CD4-positive, alpha-beta T cell treated with Interleukin-4 for 4 hours (primary cell): ENCODE results near the gene RNFT2.
"Not testable (repeated sequence)": the region's sequence is repeated elsewhere in the genome, so short reads cannot be mapped to it uniquely, and the experiment has no call there.

Source experiments
- DNase-seq: peaks from one replicate; pipeline ENCODE4 v3.0.0-alpha.2; 2020

RNFT2 gene

GRCh38 chr12:116799955-116800354, 61.8 kb downstream of the RNFT2 start:
- DNase-seq = no peak

DNA sequence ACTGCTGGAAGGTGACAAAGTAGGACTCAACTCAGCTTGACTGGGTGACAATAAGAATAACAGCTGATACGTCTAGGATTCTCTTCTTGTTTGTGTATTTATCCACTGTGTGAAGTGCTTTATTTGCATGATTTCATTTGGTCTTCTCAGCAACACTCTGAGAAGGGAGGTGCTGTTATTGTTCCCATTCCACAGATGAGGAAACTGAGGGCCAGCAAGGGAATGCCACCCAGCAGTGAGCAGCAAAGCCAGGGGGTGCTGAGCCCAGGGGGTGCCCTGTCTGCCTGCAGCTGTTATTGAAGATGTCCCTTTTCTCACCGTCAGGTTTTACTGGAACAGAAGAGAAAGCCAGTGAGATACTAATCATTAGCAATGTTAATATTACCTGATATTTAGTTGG, 62.8 kb downstream of the RNFT2 start:
- DNase-seq = no peak

DNA sequence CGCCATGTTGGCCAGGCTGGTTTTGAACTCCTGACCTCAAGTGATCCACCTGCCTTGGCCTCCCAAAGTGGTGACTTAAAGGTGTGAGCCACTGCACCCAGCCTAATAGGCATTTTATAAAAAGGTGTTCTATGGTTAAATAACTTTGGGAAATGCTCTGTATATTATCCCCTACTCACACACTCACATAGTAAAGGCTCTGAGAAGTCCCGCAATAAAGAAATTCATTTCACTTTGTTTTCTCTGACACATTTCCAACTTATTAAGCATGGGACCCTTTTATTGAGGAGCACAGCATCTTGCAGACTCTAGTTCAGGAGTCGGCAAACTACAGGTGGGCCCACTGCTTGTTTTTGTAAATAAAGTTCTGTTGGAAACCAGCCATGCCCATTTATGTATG, 63.9 kb downstream of the RNFT2 start:
- no peak for DNase-seq

DNA sequence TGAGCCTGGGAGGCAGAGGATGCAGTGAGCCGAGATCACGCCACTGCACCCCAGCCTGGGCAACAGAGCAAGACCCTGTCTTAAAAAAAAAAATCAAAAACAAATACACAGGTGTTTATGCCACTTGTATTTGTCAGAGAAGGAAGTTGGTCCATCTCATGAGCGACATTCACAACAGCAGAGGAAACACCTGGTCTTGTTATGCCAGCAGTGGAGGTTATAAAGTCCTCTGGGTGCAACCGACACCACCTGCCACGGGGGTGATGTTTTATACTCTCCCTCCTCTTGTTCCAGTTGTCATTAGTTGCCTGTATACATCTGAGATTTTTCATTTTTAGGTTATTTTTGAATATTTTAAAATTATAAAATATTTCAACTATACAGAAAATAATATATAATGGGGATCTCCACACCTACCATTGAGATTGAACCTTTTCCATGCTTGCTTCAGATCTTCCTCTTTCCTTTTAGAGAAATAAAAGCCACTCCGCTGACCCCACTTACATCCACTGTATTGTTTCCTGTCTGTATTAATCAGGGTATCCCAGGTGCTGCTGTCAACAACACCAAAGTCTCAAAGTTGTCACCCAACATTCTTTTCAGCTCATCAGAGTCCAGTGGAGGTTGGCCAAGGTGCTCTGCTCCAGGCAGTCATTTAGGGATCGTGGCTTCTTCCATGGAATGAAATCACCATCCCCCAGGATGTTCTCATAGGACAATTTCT, 65.1 kb downstream of the RNFT2 start:
- no peak for DNase-seq

DNA sequence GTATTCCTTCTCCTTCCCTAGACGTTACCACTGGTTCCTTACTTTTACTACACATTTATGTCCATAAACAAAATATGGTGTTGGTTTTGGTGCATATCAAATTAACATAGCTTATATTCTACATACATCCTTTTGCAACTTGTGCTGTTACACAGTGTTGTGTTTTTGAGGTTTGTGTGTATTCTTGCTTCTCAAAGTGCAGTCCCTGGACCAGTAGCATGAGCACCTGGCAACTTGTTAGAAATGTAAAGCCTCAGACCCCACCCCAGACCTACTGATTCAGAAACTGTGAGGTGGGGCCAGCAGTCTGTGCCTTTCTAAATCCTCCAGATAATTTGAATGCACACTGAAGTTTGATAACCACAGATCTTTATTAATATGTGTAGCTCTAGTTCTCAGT, 65.9 kb downstream of the RNFT2 start:
- DNase-seq = no peak

GRCh38 chr12:116806845-116807440, 68.8 kb downstream of the RNFT2 start:
- DNase-seq = no peak

DNA sequence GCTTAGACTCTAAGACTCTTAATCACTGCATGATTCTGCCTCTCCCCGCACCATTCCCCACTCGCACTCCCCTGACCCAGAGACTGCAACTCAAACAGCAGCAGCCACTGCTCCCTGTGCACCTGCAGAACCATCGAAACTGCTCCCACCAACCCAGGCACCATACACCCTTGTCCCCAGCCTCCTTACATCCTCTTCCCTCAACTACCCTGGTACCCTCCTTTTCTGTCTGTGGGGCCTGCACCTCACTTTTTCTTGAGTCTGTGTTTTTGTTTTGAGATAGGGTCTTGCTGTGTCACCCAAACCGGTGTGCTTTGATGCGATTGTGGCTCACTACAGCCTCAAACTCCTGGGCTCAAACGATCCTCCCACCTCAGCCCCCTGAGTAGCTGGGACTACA, 69.4 kb downstream of the RNFT2 start:
- DNase-seq = no peak

DNA sequence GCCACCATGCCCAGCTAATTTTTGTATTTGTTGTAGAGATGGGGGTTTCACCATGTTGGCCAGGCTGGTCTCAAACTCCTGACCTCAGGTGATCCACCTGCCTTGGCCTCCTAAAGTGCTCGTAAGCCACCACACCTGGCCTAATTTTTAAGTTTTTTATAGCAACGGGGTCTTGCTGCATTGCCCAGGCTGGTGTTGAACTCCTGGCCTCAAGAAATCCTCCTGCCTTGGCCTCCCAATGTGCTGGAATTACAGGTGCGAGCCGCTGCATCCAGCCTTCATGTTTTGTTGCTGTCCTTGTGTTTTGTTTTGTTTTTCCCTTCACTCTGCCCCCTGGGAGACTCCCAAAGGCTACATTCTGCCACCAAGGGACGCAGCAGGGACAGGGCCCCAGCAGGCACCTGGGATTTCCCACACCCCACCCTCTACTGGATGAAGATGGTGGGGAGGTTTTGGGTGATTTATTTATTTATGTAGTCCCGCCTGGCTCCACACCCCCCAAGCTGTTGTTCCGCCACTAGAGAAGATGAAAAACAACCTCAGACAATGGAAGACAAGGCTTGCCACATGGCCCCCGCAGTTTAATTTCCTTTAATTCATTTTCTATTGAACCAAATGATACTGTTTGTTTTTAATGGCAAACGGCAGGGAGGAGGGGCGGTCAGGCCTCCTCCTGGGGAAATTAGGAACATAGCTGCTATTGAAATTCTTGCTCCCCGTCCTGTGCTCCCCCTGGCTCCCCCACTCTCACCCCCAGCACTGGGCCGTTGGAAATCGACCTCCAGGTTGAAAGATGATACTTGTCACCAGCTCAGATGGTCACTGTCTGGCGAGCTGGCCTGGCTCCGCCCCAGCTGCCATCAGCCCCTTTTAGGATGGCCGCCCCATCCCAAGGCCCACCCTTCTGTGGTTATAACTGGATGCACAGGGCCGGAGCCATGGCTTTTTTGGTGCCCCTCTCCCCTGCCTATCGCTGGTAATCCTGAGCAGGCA, 70.3 kb downstream of the RNFT2 start:
- DNase-seq = no peak

GRCh38 chr12:116812238-116812637, 74.1 kb downstream of the RNFT2 start:
- DNase-seq = no peak

GRCh38 chr12:116813271-116814041, 75.3 kb downstream of the RNFT2 start:
- DNase-seq = no peak

DNA sequence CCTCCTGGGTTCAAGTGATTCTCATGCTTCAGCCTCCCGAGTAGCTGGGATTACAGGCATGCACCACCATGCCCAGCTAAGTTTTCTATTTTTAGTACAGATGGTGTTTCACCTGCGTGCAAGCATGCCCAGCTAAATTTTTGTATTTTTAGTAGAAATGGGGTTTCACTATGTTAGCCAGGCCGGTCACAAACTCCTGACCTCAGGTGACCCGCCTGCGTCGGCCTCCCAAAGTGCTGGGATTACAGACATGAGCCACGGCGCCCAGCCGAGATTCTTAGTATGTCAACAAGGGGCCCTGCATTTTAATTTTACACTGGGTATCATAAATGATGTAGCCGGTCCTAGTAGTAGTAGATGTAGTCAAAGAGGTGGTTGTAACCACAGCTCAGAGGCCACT, 76.7 kb downstream of the RNFT2 start:
- DNase-seq = not testable (repeated sequence)

GRCh38 chr12:116818341-116818856, 80.3 kb downstream of the RNFT2 start:
- DNase-seq = peak; percentile 4

GRCh38 chr12:116818948-116819832, 81.1 kb downstream of the RNFT2 start:
- peak; percentile 94 for DNase-seq

GRCh38 chr12:116820064-116820656, 82.0 kb downstream of the RNFT2 start:
- DNase-seq = no peak

DNA sequence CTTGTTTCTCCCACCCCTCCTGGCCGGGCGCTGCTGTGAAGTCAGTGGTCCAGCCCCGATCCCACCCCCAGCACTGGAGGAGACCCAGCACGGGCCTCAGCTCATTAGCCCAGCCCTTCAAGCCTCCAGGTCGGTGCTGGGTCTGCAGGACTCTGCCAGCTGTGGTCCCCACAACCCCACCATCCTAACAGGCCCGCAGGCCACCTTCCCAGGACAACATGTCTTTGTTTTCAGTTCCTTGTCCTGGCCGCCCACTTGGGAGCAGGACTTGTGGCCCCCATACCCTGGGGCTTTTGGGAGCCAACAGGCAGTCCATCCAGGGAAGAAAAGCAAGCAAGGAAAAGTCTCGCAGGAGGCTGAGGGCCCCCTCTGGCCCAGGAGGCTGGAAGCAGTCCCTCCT, 83.2 kb downstream of the RNFT2 start:
- no peak for DNase-seq

DNA sequence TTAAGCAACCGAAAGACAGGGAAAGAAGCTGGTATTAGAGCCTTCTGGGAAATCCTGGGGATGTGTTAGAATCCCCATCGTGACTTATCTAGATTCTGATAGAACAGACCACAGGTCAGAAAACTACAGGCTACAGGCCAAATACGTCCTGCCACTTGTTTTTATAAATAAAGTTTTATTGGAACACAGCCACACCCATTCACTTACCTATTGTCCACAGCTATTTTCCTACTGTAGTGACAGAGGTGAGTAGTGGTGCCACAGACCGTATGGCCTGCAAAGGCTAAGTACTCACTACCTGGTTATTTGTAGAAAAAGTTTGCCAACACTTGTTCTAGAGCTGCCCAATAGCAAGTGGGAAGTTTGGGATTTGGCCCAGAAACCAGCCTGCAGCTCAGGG, 89.3 kb downstream of the RNFT2 start:
- DNase-seq = no peak

DNA sequence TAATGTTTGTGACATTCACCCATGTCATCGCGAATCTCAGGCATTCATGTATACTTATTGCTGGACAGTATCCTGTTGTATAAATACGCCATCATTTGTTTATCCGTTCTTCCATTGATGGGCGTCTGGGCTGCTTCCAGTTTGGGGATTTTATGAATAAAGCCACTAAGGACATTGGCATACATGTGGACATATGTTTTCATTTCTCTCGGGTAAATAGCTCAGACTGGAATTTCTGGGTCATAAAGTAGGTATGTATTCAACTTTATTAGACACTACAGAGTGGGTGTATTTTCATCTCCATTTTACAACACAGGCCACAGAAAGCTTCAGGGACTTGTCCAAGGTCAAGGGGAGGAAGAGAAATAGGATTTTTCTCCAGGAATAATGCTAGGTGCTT, 94.2 kb downstream of the RNFT2 start:
- no peak for DNase-seq

DNA sequence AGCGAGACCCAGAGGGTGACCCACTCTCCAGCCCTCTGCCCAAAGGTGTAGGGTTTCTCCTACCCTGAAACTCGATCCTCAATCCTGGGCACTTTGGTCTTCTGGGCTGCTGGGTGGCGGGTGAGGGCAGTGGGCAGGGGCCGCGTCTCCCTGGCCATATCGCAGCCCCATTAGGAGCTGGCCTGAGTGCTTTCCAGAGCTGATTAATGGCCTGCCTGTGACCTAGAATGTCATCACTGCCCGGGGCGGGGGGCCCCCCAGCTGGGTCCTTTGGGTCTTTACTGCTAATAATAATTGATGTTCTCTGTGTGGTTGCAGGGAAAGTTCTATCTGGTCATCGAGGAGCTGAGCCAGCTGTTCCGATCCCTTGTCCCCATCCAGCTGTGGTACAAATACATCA, 95.4 kb downstream of the RNFT2 start:
- no peak for DNase-seq

DNA sequence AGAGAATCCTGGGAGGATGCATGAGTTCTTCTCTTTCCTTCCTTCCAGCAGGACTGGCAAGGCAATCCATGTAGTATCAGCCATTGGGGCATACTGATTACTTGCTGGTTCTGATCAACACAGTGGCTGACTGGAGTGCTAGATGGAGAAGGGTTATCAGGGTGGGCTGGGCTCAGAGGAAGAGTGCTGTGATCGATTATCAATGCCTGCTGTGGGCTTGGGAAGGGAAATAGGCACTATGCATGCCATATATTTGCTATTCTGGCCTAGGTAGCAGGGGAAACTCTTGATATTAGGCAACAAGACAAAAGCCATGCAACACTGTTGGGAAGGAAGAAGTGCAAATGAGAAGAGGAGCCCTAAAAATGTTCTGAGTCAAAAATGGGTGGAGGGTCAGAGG, 97.4 kb downstream of the RNFT2 start:
- no peak for DNase-seq

GRCh38 chr12:116837097-116837496, 99.0 kb downstream of the RNFT2 start:
- DNase-seq = no peak

- no peak for DNase-seq
Measured at GRCh38 chr12:116838365-116838764, 100.2 kb downstream of the RNFT2 start.
